ENCODE data around the gene PTEN.
A peak's percentile ranks its signal among the peaks of the same experiment; 100 is the strongest.
"Not testable (repeated sequence)": the region's sequence is repeated elsewhere in the genome, so short reads cannot be mapped to it uniquely, and the experiment has no call there.

PTEN gene

GRCh38 chr10:87863053-87863943 lies at the start of gene PTEN, which contains the start of gene KLLN:
Gene PTEN, plus strand, starts transcription at chr10:87863625. Its CDS starts 845 bp downstream, at chr10:87864470.
Gene KLLN, minus strand, starts transcription at chr10:87863533. Its CDS starts 1,046 bp downstream, at chr10:87862487.
- peak; percentile 89 for DNase-seq

DNA sequence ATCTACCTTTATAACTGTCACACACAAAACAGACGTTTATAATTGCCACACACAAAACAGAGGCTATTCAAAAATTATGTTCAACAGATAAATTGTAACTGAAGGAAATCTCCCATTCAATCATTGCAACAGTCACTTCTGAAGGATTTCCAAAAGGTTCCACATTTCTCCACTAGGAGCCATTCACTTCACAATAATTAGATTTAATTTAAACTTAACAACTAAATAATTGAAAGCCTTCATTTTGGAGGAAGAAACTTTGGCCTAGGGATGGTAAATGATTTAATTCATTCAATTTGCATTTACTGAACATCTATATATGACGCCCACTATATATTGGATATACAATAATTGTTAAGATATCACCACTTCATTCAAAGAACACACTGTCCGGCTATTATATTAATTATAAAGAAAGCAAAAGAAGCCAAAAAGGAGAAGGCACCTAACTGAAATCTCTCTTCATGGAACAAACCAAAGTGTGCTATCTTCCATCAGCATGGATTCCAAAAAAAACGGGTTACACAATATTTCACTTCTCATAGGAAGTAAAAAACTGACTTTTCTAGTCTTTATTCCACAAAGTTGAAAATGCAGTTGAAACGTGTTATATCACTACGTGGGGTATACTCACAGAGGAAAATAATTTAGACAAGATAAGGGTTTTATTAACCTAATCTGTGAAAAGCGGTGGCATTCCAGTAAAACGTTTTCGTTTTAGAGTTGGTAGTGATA lies 47.1 kb upstream of the PTEN start:
- DNase-seq = no peak

DNA sequence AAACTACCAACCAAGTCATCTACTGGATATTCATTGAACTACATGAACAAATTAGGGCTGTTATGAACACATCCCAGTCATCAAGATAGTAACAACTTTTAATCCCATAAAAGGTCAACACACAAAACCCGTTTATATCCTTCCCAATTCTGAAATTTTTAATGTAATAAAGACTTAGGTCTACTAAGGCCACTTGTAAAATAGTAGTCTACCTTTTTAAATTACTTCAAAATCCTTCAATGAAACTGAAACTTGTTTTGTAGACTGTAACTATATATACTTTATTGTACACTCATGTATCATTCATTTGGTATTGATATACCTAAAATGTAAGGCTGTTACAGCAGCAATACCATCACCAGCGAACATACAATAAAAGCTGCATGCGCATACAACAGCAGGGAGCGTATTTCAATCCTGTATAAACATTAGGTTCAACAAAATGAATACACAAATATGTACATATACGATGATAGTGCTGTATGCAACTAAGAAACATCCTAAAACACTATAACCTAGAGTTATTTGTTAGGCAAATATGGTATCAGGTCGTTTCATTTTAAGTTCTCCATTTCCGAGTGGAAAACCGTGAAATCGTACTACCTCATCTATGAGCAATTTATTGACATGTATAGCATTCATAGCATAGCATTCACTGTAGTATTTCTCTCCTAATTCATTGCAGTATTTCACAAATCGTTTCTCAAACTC lies 46.4 kb upstream of the PTEN start:
- DNase-seq = peak; percentile 44

GRCh38 chr10:87817609-87818504 lies 45.6 kb upstream of the PTEN start, which contains the start of gene ATAD1:
Gene ATAD1, minus strand, starts transcription at chr10:87818226. Its CDS starts 3,627 bp downstream, at chr10:87814599.
- DNase-seq = peak; percentile 76

GRCh38 chr10:87818505-87819288 lies 44.7 kb upstream of the PTEN start:
- peak; percentile 23 for DNase-seq

DNA sequence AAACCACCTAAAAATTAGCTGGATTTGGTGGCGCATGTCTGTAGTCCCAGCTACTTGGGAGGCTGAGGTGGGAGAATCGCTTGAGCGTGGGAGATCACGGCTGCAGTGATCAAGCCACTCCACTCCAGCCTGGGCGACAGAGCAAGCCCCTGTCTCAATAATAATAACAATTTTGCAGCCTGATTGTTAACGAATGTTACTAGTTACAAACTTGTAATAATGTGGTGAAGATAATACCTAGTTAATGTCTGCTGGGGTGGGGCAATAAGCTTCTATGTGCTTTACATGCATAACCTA lies 44.2 kb upstream of the PTEN start:
- no peak for DNase-seq

DNA sequence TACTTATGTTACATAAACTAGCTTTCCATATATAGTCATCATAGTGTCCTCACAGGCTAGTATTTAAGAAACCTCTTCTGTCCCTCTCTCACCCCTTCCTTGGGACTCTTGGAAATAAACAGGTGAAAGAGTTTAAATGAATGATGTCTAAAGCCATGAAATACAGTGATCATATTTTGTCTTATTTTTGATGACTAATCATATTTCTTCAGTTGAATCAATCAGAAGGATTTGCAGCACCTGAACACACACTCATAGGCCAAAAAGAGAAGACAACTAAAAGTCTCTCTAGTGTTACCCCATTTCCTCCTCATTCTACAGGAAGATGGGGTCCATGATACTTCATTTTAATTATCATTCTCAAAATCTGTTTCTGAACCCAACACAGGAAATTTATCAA lies 36.8 kb upstream of the PTEN start:
- no peak for DNase-seq

GRCh38 chr10:87827681-87828080 lies 35.7 kb upstream of the PTEN start:
- no peak for DNase-seq

GRCh38 chr10:87829051-87829450 lies 34.4 kb upstream of the PTEN start:
- not testable (repeated sequence) for DNase-seq

GRCh38 chr10:87829986-87830729 lies 33.3 kb upstream of the PTEN start:
- no peak for DNase-seq

- no peak for DNase-seq
Measured at GRCh38 chr10:87836098-87836497, 27.3 kb upstream of the PTEN start.

DNA sequence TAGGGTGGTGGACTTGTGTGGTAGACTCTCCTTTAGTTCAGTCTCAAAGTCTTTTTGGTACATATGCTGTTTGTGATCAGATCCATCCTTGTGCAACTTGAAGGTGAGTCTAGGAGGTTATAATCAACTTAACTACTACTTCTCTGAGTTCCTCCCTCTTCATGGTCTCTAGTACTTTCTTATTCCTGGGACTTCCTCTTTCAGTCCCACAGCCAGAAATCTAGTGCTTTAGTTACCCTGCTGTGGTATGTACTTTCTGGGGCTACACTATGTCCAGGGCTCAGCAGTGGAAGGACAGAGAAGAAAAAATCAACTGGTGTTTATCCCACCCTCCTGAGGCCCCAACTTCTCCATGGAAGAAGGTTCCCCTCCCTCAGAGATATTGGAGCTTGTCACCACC lies 26.0 kb upstream of the PTEN start:
- DNase-seq = no peak

GRCh38 chr10:87838650-87839049 lies 24.8 kb upstream of the PTEN start:
- DNase-seq = no peak

DNA sequence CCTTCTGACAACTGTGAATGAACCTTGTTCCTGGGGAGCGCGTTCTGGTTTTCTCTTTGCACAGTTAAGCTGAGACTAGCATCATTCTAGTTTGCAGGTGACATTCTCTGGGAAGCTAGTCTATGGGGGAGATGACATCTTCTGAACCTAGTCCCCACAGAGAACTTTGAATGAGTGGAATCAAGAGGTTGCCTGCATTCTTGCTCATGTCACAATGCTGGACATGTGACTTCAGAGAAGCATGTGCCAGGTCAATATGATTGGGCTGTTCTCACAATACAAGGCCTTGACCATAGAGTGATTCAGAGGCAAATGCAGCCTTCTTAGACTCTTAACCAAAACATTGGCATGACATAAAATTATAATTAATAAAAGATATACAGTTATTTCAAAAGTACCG lies 22.2 kb upstream of the PTEN start:
- no peak for DNase-seq

GRCh38 chr10:87842220-87842641 lies 21.2 kb upstream of the PTEN start:
- no peak for DNase-seq

DNA sequence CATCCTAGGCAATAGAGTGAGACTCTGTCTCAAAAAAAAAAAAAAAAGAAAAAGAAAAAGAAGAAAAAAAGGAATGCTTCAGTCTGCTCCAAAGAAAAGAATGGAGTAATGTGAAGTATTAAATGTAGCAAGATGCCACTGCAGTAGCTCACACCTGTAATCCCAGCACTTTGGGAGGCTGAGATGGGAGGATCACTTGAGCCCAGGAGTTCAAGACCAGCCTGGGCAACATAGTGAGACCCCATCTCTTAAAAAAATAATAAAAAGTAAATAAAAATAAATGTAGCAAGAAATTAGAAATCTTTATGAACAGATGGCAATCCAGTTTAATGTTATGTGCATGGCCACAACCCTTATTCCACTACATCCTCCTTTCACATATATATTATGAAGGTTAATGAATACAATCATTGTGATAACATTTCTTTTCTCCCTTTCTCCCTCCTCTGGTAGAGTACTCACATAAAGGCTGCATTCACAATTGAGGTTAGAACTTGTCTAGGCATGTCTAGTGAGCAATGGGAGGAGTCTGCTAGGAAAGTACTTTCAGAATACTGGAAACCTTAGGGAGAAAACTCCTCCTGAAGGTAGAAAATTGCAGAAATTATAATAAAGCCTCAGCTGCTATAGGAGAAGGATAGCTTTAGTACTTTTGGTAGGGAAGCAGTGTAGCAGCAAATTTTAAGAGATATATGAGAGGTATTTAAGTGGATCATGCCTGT lies 20.5 kb upstream of the PTEN start:
- DNase-seq = peak; percentile 17

DNA sequence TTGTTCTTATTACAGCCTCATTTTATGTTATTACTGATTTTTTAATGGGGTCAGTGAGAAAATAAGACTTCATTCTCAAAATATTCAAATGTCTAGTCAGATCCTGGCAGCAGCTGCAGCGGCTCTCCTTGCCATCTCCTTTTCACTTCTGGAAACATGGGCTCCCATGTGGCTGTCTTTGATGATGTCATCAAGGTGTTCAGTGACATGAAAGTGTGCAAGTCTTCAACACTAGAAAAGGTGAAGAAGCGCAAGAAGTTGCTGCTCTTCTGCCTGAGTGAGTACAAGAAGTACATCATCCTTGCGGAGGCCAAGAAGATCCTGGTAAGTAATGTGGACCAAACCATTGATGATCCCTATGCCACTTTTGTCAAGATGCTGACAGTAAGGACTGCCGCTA lies 19.7 kb upstream of the PTEN start:
- DNase-seq = no peak

DNA sequence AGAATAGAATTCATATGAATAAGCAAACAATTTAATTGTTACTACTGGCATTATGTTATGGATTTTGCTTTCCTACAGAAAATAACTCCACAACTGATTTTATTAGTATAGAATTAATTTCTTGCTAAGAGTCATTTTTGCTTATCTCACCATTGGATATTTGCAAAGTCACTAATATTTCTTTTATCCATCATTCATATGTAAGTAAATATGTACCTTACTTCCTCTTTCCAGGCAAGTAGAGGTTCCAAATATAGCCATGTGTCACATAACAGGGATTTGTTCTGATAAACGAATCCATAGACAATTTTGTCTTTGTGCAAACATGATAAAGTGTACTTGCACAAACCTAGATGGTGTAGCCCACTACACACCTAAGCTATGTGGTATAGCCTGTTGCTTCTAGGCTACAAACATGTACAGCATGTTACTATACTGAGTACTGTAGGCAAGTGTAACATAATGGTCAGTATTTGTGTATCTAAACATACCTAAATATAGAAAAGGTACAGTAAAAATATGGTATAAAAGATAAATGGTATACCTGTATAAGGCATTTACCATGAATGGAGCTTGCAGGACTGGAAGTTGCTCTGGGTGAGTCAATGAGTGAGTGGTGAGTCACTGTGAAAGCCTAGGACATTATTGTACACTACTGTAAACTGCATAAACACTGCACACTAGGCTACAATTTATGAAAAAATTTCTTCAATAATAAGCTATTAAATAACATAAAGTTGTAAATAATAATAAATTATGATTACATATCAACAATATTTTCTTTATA lies 18.4 kb upstream of the PTEN start:
- DNase-seq = no peak

- DNase-seq = no peak
Measured at GRCh38 chr10:87845624-87845998, 17.8 kb upstream of the PTEN start.
